ENCODE results near the gene EEF2. TPM values are rescaled to one million over a fixed set of nuclear protein-coding genes. Genes with fewer than 3 reads are reported as not detected.

The EEF2 gene
- total RNA-seq, 1 experiment from 2014 or later = 3,615 TPM

DNA sequence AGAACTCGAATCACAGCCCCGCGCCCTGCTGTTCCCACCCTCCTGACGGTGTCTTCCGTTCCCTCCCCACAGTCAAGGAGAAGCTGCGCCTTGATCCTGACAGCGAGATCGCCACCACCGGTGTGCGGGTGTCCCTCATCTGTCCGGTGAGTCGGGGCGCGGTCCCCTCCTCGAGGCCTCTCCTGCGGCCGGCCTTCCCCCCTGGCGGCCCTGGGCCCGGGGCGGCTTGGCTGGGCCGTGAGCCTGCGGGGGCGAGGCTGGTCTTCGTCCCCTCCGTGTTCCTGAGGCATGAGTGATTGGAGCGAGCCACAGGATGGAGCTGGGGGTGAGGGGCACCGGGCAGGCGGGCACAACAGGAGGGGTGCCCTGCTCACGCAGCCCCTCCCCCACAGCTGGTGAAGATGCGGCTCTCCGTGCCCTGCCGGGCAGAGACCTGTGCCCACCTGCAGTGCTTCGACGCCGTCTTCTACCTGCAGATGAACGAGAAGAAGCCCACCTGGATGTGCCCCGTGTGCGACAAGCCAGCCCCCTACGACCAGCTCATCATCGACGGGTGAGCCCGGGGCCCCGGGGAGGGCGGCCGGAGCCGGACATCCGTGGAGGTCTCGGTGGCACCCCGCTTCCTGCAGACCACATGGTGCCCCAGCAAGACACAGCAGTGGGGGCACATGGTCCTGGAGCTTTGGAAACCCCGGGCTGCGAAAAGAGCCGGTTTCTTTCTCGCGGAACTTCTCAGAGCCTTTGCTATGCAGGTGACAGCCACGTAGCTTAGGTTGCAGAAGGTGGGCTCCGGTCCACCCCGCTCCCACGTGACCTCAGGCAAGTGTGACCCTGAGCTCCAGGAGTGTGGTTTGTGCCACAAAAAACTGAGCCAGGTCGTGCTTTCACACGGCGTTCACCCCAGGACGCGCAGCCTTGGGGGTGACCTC, 48.0 kb upstream of the EEF2 start:
- Histone ChIP-seq H3K27ac (ENCODE audit: insufficient read length, low read depth, low read length) (no peak overlapping the region), H3K9me3 (ENCODE audit: control insufficient read depth, low read depth, low read length) (peaks cover 8% of the 10 kb centered on the region), H2BK5ac (ENCODE audit: insufficient read length, low read length) (no peak overlapping the region), H2BK20ac (ENCODE audit: low read depth, low read length, poor library complexity, severe bottlenecking) (no peak overlapping the region), H2BK15ac (ENCODE audit: low read depth, low read length) (no peak overlapping the region), H4K8ac (replicated peaks; ENCODE audit: insufficient read length, low read depth, low read length) (no peak overlapping the region), H4K20me1 (ENCODE audit: control insufficient read depth, insufficient read depth, insufficient read length) (no peaks in the 10 kb centered on the region), H2BK120ac (ENCODE audit: low read depth, low read length, poor library complexity, severe bottlenecking) (no peak overlapping the region), H3K23ac (ENCODE audit: insufficient read length, low read depth, low read length) (no peak overlapping the region), H3K9ac (ENCODE audit: extremely low read depth, insufficient read length, low read length) (no peak overlapping the region), H3K23me2 (ENCODE audit: insufficient read length, low read depth, low read length, poor library complexity, severe bottlenecking) (no peaks in the 10 kb centered on the region), H3K14ac (ENCODE audit: insufficient read depth, low read length) (no peak overlapping the region), H2AFZ (ENCODE audit: low read length) (no peak overlapping the region), H3K4me1 (ENCODE audit: insufficient read depth, low read length) (no peaks in the 10 kb centered on the region), H3K27me3 (ENCODE audit: insufficient read depth, low read length) (no peaks in the 10 kb centered on the region), H3K4me2 (ENCODE audit: insufficient read depth, insufficient read length, low read length) (no peak overlapping the region), H3K79me2 (ENCODE audit: insufficient read depth, low read length) (no peaks in the 10 kb centered on the region), H4K91ac (ENCODE audit: insufficient read length, low read depth, low read length) (no peak overlapping the region), H3K18ac (ENCODE audit: insufficient read length, low read depth, low read length) (no peak overlapping the region), H2AK5ac (ENCODE audit: insufficient read length, low read length) (no peak overlapping the region), H3T11ph (ENCODE audit: low read length) (no peak overlapping the region), H3K4ac (ENCODE audit: low read depth, low read length) (no peak overlapping the region), H4K5ac (ENCODE audit: insufficient read length, low read depth, low read length) (no peak overlapping the region), H3K56ac (ENCODE audit: insufficient read length, low read depth, low read length) (no peak overlapping the region), H3K79me1 (ENCODE audit: insufficient read depth, low read depth, low read length, poor library complexity, severe bottlenecking) (no peaks in the 10 kb centered on the region), H2BK12ac (ENCODE audit: insufficient read length, low read depth, low read length) (no peak overlapping the region)
- no peaks in the 10 kb centered on the region for H3K4me1 Mint-ChIP-seq
- no CpG with 5 or more reads among the region's 63 CpGs for WGBS (ENCODE audit: extremely low coverage, insufficient read length, low lambda C conversion rate)
- H3K9me3 Mint-ChIP-seq = no peaks in the 10 kb centered on the region
- DNase-seq = no peak
- TF ChIP-seq, protein P1, sequence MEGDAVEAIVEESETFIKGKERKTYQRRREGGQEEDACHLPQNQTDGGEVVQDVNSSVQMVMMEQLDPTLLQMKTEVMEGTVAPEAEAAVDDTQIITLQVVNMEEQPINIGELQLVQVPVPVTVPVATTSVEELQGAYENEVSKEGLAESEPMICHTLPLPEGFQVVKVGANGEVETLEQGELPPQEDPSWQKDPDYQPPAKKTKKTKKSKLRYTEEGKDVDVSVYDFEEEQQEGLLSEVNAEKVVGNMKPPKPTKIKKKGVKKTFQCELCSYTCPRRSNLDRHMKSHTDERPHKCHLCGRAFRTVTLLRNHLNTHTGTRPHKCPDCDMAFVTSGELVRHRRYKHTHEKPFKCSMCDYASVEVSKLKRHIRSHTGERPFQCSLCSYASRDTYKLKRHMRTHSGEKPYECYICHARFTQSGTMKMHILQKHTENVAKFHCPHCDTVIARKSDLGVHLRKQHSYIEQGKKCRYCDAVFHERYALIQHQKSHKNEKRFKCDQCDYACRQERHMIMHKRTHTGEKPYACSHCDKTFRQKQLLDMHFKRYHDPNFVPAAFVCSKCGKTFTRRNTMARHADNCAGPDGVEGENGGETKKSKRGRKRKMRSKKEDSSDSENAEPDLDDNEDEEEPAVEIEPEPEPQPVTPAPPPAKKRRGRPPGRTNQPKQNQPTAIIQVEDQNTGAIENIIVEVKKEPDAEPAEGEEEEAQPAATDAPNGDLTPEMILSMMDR (conservative IDR thresholded peaks at IDR 0.05) = no peak
- peaks cover 6 to 28% (median 25%) of the 10 kb centered on the region in 3 experiments; a peak in 6 of 7 replicates for H3K36me3 Mint-ChIP-seq (ENCODE audit: insufficient read depth in 1 of 3, low read depth in 3 of 3)
- no peak overlapping the region for H3K4me3 Mint-ChIP-seq
- no peaks in the 10 kb centered on the region for H3K27me3 Mint-ChIP-seq (ENCODE audit: low read depth)
- no peak overlapping the region for H3K27ac Mint-ChIP-seq

Data from H9 (cell line).